ENCODE measurements around the gene ANKMY1.

Gene ANKMY1

DNA sequence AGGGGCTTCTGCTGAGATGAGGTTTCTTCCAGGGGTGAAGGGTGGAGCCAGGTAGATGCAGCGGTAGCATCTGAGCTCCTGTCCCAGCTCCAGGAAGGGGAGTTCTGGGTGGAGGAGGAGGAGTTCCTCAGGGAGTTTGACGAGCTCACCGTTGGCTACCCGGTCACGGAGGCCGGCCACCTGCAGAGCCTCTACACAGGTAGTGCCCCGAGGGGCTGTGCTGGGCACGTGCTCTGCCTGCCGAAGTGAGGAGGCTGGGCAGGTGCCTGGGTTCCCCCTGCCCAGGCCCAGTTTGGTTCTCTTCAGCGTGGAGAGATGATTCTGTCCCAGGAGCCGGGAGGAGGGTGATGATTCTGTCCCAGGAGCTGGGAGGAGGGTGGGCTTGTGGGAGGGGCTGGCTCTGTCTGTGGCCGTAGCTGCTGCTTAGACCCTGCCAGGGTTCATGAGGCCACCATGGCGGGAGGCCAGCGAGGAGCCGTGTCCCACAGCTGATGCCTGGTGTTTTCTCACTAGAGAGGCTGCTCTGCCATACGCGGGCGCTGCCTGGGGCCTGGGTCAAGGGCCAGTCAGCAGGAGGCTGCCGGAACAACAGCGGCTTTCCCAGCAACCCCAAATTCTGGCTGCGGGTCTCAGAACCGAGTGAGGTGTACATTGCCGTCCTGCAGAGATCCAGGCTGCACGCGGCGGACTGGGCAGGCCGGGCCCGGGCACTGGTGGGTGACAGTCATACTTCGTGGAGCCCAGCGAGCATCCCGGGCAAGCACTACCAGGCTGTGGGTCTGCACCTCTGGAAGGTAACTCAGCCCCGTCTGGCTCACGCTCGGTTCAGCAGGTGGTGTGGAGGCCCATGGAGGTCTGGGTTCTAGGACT lies 37.0 kb upstream of the ANKMY1 start:
- ATAC-seq, result no peak

DNA sequence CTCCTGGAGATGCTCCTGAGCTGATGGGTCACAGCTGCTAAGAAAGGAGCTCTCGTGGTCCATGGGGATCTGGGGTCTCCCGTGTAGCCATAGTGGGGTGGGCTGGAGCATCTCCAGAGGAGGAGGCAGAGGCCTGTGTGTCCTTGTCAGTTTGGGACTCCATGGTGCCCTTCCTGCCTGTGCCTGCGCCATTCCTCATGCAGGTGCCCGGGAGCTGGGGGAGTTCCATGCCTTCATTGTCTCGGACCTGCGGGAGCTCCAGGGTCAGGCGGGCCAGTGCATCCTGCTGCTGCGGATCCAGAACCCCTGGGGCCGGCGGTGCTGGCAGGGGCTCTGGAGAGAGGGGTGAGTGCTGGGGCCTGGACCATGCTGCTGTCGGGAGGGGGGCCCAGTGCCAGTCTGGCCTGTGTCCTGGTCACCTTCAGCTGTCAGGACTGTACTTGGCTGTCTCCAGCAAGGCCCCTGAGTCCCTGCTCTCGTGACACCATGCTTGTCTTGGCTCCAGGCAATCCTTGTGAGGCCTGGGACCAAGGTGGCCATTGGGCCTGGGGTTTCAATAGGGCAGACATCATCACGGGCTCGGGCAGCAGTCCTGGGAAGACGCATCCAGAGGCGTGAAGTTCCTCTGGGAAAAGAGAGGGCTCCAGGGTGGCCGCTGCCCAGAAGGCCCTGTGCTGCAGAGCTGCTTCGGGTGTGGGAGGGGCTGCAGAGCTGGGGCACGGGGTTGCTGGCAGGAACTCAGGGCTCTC lies 36.1 kb upstream of the ANKMY1 start:
- no peak for ATAC-seq

DNA sequence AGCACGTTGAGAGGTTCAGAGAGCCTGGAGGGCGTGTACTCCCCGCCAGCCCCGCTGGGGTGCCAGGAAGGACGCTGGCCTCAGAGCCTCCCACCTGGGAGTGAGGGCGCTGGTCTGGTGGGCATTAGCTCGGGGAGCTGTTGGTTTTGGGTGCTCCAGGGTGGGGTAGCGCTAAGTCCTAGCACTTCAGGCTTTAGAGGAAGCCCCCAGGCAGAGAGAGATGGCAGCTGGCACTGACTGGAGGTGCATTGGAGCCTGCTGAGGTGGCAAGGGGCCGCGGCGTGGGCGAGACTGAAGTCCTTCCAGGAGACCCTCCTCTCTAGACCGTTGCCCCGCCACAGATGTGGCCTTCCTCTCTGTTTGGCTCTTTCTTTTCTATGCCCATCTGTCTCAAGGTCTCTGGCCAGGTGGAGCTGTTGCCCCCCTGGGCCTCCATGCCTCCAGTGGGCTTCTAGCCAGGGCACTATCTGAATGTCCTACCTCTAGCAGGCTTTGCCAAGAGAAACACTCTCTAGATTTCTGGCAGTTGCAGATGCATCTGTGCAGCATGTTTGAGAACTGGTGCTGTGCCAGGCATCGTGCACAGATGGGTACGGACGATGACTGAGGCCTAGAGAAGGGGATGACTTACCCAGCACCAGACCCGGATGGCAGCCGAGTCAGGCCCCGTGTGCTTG lies 35.4 kb upstream of the ANKMY1 start:
- ATAC-seq, result no peak

DNA sequence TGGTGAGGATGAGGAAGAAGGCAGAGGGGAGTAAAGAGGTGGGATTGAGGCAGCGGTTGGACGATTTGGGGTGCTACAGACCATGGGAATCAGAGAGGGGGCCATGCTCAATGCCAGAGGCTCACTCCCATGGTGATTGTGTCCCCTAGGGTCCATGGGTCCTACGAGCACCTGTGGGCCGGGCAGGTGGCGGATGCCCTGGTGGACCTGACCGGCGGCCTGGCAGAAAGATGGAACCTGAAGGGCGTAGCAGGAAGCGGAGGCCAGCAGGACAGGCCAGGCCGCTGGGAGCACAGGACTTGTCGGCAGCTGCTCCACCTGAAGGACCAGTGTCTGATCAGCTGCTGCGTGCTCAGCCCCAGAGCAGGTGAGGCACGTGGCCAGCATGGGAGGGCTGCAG lies 34.0 kb upstream of the ANKMY1 start:
- ATAC-seq, result no peak

DNA sequence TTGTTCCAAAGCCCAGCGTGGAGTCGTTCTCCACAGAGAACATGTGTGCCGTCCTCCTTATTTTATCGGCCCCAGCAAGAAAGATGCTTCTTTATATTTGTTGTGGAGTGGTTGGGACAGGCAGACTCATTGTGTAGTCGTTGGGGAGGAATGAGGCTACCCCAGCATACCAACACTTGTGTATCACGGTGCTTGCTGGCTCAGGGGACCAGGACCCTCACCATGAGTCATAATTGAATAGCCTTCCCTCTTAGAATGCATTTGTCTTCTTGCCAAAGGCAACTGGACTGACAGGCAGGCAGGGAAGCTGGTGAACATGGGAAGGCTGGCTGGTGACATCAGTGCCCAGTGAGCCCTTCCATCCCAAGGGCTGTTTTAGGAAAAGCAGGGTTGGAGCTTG lies 33.4 kb upstream of the ANKMY1 start:
- no peak for ATAC-seq

DNA sequence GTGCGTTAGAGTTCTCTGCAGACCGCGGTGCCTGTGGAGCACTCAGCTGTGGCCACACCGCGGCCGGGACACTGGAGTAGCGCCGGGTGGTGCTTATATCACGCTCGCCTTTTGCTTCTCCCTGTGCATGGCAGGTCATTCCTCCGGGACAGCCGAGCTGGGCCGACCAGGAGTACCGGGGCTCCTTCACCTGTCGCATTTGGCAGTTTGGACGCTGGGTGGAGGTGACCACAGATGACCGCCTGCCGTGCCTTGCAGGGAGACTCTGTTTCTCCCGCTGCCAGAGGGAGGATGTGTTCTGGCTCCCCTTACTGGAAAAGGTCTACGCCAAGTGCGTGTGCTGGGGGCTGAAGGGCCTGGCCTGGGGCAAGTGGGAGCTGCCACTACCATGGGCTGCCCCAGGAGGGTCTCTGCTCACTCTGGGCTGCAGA lies 32.9 kb upstream of the ANKMY1 start:
- ATAC-seq, result no peak

DNA sequence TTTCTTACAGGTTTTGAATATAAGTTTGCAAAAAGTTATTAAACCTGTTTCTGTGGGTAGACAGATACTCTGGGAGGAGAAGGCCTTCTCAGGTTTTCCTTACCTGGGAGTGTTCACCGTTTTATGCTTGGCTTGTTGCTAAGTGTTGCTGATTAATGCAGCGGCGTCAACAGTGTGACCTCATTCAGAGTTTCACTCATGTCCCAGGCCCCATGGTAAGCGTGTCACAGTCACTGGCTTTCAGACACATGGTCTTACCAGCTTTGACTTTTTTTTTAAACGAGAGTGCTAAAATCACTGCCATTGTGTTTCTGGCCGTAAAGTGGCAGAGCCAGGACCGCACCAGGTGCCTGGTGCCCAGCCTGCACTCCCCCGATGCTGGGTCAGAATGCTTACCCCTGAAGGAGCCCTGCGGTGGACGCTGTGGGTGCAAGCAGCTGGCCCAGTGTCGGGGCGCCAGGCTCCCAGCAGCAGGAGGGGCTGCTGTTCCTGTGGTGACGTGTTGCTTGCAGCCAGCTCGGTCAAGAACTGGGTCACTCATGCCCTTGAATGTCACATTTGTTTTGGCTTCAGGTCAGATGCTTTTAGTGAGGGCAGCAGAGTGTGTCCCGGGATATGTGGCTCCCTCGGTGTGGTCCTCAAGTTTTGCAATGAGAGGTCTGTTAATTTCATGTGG lies 32.2 kb upstream of the ANKMY1 start:
- no peak for ATAC-seq

DNA sequence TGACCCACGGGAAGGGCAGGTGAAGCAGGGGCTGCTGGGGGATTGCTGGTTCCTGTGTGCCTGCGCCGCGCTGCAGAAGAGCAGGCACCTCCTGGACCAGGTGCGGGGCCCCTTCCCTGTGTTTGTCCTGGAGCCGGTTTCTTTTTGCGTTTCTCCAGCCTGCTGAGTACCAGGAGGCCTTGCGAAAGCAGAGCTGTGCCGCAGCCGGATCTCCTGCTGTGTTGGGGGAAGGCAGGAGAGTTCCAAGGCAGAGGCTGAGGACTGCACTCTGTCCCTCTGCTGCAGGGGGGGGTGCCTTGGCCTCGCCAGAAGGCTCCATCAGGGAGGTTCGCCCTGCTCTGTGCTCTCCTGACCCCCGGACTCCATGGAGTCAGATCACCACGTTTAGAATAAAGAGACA lies 31.6 kb upstream of the ANKMY1 start:
- ATAC-seq, result no peak

DNA sequence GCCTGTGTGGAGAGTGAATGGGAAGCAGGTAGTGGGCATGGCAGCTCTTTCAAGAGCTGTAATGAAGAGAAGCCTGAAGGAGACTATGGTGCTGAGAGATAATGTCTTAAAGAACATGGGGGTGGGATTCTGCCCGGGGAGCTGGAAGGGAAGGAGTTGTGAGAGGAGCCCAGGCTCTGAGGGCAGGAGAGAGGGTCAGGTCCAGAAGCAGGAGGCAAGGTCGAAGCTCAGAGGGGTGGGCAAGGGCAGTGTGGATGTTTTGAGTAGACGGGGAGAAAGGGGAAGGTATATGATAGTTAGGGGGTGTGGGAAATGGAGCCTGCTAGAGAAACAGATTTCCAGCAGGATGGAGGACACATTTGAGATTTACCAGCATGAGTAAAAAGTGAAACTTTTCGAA lies 30.9 kb upstream of the ANKMY1 start:
- no peak for ATAC-seq

DNA sequence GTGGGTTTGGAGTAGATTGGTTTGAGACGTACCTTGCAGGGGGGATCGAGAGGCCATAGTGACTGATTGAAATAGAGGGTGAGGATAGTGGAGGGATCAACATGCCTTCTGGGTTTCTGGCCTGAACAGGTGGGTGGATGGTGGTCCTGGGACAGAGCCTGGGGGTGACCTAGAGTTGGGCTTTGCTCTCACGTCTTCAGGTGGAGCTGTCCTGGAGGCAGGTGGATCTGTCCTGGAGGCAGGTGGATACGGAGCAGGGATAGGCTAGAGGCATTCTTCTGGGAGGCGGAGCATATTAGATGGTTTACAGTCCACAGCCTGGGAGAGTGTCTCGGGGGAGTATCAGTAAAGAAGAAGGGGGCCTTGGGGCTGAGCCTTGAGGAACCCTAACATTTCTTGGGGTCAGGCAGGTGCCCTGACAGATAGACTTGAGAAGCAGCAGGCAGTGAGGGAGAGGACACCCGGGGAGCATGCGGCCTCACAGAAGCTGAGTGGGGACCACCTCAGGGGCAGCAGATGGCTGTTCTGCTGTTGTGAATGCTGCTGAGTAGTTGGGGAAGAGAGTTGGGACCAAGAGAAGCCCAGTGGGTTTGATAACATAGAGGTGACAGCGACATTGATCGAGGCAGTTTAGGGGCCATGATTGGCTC lies 30.3 kb upstream of the ANKMY1 start:
- ATAC-seq, result no peak

DNA sequence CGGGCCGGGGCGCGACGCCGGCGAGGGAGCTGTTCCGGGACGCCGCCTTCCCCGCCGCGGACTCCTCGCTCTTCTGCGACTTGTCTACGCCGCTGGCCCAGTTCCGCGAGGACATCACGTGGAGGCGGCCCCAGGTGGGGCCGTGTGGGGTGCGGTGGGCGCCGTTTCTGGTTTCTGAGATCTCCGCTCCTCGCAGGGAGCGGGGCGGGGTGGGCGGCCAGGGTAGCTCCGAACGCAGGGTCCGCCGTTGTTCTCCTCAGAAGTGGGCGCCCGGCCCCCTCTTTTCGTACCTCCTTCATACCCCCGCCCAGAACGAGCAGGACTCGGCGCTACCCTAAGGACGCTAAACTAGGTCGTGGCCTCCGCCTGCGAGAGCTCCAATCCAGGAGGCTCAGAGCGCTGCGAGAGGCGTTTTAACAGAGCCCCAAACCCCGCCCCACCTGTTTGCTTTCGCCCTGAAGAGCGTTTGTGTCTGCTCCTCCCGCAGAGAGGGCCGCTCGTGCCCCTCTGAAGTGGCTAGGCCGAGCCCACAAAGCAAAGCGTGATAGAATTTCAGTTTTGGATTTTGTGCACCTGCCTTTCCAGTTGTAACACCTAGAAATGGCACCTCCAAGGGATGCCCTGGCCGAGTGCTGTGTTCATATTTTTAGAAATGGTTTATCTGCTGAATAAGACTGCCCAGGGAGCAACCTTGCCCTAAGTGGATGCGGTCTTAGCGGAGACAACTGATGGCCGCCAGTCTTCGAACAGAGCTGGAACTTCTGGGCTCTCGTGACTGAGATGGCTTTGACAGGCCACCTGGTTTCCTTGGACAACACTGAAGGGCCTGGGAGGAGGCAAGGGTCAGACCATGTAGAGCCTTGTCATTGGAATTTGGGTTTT lies 29.4 kb upstream of the ANKMY1 start:
- peak; percentile 22 to 31 for ATAC-seq

DNA sequence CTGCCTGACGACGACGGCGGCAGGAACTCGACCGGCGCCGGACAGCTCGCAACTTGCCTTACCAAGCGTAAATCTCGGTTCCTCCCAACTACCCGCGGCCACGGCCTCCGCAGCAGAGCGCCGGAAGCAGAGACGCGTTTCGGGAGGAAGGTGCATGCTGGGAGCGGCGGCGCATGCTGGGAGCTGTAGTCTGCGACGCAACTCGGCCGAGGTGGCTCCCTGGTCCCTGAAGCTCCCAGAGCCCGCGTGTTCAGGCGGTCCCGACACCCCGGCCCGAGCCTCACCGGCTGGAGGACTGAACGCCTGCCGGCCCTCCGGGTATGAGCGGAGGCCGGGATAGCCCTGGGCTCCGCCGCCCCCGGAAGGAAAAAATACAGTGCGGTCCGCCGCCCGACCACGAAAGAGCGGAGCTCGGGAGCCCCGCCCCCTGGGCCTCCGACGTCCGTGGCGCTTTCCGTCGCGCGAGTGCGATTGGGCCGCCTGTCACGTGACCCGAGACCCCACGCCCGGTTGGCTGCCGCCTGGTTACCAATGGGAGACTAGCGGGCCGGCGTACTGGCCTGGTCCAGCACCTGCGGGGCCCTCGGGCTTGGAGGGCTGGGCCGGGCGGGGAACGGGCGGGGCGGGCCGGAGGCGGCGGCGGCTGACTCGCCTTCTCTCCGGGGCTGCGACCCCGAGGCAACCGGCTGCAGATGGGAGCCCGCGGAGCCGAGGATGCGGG lies 28.6 kb upstream of the ANKMY1 start, which contains the start of gene CAPN10:
CAPN10 (plus strand) TSS at position 537 of the 721 bp plus-strand sequence; CDS start at position 715, 178 bp downstream.
- ATAC-seq, result peak; percentile 89 to 91

DNA sequence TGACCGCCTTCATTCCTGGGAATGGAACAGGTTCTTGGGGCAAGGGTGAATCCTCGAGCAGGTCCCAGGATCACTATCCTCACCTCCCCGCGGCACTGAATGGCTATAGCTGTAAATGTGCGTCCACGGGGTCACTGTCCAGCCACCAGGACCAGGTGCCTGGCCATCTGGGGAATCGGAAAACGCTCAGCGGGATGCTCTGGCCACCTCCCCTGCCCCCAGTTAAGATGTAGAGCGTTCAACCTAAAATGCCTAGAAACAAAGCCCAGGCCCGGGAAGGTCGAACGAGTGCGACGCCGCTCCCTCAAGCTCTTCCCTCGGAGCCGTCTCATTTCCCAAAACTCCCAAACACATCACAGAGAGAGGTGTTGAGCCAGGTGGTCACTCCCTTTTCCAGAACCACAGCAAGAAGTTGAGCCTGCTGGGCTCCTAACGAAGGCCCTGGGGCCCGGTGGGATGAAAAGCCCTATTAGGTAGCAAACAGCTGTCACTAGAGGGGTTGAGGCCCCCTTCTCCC lies 28.0 kb upstream of the ANKMY1 start:
- ATAC-seq, result no peak

DNA sequence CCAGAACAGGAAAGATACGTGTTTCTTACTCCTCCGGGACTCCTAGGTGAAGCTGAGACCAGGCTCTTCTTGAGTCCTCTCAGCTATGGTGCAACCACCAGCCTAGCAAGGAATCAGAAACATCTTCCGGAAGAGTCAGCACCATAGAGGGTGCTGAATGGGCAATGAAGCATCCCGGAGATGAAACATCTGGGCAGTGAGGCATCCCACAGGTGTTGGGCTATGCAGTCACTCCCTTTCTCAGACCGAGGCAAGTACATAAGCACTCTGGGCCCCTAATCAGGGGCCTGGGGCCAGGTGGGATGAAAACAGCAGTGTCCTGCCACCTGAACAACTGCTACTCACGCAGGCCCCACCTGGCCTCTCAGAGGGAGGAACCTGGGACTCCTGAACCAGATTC lies 27.3 kb upstream of the ANKMY1 start:
- no peak for ATAC-seq

DNA sequence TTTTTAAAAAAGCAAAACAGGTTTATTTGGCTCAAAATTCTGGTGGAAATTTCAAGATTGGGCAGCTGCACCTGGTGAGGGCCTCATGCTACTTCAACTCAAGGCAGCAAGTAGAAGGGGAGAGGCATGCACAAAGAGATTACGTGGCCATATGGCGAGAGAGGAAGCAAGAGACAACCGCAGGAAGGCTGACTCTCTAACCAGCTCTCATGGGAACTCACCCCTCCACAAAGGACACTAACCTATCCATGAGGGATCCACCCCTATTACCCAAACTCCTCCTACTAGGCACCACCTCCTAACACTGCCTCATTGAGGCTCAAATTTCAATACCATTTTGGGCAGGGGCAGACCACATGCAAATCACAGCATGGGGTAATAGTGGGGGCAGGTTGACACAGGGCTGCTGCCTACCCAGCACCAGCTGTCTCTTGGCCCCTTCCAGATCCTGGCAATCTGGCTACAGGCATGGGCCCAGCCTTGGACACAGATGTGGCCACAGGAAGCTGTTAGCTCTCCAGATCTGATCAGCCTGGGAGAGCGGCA lies 26.8 kb upstream of the ANKMY1 start:
- no peak for ATAC-seq

DNA sequence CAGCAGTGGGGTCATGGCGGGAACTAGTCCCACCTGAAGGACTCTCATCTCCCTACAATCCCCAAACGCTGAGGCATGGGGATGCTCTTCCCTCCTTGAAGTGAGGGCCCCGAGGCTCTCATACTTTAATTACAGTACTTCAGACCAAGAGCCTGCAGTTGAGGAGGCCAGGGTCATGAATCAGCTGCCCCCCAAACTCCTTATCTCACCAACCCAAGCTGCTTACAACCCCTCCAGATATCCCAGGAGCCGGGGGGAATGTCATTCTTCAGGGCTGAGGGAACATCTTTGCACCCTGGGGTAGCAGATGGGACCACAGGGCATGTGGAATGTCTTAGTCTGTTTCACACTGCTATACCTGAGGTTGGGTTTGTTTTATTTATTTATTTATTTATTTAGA lies 26.0 kb upstream of the ANKMY1 start:
- no peak for ATAC-seq

DNA sequence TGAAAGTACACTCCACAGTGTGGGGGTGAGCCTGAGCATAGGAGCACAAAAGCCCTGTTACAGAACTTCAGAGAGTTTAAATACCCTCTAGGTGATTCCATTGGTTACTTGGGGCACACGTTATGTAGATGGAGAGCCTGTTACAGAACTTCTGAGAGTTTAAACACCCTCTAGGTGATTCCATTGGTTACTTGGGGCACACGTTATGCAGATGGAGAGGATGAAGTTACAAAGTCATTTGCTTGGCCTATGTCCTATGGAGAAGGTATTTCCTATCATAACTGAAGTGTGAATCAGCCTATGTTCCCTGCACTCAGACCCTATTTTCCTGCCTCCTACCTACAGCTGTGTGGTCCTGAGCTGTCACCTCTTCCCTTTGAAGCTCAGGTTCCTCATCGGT lies 25.0 kb upstream of the ANKMY1 start:
- no peak for ATAC-seq

DNA sequence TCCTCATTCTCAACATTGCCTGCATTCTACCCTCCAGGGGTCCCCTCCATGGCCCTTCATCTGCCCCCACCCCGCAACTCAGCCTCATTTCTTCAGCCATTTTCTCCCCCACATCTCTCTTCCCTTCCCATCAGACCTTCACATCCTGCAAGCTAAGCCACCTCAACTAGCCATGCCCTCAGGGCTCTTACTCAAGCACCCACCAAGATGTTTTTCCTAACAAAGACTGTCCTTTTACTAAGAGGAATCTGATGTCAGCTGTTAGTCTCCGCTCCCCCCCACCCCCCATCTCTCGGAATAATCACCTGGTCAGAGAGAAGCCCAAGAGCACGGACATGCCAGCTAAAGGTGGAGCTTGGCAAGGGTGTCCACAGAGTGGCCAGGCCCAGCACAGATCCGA lies 24.0 kb upstream of the ANKMY1 start:
- no peak for ATAC-seq

DNA sequence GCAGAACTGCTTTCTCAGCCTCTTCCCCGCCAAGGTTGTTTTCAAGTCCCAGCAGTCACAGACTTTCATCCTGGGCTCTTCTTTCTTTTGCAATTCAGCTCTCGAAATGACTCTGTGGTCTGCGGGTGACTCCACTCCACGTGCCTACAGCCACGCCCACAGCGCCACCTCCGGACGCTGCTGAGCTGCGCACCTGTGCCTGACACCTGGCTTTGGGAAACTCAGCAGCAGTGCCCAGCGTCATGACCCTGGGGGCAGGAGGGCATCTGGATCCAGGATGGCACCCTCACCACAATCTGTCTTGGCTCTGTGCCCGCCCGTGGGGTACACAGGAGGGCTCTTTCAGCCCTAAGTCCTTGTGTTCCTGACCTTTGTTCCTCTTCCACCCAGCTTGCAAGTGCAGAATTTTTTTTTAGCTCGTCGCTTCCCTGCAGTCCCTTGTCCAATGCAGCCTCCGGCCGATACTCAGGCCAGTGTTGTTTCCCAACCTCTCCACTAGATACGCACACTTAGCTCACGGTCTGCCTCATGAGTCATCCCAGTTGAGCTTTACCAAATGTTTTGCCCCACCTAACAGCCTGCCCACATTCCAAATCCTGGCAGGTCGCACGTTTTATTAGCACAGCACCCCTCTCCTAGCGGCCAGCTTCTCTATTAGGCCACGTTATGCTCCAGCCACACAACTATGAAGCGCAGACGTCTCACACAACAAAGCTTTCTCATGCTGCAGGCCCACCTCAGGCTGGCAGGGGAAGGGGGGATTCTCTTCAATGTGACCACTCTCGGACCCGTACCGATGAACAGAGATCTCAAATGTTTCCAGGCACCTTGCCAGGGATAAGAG lies 22.2 kb upstream of the ANKMY1 start:
- ATAC-seq, result peak; percentile 92
